SIG-M5 (cell line): ENCODE data around the gene RNF19B.
"Not testable (repeated sequence)": the region's sequence is repeated elsewhere in the genome, so short reads cannot be mapped to it uniquely, and the experiment has no call there.

Source experiments
- DNase-seq: peaks from one replicate; lab custom pipeline; 2025; lab: John Stamatoyannopoulos, UW

Gene RNF19B, protein sequence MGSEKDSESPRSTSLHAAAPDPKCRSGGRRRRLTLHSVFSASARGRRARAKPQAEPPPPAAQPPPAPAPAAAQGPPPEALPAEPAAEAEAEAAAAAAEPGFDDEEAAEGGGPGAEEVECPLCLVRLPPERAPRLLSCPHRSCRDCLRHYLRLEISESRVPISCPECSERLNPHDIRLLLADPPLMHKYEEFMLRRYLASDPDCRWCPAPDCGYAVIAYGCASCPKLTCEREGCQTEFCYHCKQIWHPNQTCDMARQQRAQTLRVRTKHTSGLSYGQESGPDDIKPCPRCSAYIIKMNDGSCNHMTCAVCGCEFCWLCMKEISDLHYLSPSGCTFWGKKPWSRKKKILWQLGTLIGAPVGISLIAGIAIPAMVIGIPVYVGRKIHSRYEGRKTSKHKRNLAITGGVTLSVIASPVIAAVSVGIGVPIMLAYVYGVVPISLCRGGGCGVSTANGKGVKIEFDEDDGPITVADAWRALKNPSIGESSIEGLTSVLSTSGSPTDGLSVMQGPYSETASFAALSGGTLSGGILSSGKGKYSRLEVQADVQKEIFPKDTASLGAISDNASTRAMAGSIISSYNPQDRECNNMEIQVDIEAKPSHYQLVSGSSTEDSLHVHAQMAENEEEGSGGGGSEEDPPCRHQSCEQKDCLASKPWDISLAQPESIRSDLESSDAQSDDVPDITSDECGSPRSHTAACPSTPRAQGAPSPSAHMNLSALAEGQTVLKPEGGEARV

DNA sequence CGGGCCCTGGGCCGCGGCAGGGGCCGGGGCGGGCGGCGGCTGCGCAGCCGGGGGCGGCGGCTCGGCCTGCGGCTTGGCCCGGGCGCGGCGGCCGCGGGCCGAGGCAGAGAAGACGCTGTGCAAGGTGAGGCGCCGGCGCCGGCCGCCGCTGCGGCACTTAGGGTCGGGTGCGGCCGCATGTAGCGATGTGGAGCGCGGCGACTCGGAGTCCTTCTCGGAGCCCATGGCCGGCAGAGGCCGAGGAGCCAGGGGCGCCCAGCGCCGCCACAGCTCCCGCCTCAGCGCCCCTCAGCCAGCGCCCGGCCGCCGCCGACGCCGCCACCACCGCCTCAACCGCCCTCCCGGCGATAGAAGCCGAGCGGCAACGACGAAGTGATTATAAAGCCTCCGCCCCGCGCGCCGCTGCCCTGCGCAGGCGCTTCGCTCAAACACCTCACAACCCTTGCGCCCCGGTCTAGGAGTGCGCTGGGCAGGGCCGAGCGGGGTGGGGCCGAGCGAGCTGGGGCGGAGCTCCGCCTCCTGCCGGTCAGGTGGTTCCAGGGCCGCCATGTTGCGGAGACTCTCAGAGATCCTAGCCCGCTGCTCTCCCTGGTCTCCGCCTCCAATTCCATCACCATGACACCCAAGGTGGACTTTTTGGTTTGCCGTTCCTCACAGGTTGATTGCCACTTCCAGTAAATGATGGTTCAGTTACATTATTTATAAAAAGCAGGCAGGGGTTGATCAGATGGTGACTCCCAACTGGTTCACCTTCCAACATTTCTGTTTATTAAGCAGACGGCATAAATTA lies at the start of gene RNF19B:
RNF19B (minus strand) TSS at position 349 of the 790 bp plus-strand sequence; CDS start at position 225, 124 bp downstream.
- peak; percentile 34 for DNase-seq

DNA sequence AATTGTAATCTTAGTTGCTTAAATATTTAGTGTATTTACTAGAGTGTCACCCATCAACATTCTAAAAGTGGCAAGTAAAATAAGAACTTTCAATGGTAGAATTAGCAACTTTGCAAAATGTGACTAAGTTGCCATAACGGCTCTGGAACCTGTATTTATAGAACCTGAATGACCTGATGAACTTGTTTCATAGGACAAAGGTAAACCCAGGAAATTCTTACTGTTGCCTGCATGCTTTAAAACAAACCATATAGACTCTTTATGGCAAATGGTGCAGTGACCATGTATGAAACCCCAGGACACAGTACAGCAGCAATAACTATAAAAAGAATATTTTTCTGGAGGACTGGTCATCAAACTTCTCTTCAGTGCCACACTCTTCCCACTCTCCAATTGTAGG lies 49.2 kb upstream of the RNF19B start:
- DNase-seq: no peak

DNA sequence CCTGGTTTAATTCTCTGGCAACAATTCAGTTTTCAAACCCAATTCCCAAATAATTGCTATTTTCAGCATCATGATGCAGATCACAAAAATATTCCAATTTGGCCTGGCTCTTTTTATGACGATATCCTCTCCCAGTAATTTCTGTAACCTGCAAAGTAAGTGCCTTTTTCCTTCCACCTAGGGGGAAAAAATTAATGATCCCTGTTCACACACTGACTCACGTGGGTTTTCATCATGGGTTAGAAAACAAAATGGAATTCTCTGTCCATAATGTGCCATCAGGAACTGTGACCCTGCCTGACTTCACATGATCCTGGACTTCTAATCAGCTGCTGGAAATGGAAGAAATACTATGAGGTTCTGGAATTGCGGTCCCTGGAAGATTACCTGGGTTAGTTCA lies 47.6 kb upstream of the RNF19B start:
- DNase-seq: no peak

DNA sequence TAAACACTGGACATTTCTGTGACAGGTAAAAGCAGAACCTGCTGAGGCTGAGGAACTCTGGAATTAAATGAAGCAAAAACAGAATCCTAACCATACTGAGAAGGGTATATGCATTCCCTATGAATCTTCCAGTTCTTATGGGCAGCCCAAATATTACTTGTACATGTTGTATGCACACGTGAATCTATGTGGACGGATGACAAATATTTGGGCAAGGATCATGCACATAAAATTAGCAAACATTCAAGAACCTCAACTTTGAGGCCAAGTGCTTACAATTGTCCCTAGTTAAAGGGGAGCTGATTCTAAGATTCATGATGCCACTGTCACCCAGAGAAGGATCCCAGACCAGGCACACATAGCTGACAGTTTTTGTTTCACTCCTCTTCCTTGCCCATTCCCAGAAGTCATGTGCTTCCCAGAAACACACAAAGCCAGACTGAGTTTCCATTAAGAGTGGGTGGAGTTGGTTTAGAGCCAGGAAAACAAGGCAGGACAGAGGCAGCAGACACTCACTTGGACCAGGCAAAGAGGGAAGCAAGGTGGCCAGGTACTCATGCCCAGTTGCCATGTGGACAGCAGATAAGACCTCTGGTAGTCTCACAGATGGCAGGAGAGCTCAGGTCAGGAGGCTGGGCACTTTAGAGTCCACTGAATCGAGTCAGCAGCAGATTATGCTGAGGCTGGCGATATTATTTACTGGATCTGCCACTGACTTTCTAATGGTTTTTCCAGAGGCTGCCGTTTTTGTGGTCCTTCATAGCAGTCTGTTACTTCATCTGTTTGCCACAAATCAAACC lies 46.5 kb upstream of the RNF19B start:
- no peak for DNase-seq

DNA sequence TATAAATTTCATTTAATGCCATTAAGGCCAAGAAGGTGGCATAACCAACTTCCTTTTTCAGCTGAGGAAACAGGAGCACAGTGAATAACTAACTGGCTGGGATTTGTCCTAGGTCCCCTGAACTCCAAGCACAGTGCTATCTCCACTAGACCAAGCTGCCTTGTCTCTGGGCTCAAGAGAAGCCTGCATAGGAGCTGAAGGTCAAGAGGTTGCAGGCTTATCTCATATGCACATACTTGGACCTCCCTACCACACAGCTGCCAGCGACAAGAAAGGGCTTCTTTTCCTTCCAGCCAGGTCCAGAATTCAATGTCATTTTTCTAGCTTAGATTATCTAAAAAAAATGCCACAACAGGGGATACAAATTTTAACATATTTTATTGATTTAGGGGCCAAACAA lies 45.0 kb upstream of the RNF19B start:
- DNase-seq: no peak

DNA sequence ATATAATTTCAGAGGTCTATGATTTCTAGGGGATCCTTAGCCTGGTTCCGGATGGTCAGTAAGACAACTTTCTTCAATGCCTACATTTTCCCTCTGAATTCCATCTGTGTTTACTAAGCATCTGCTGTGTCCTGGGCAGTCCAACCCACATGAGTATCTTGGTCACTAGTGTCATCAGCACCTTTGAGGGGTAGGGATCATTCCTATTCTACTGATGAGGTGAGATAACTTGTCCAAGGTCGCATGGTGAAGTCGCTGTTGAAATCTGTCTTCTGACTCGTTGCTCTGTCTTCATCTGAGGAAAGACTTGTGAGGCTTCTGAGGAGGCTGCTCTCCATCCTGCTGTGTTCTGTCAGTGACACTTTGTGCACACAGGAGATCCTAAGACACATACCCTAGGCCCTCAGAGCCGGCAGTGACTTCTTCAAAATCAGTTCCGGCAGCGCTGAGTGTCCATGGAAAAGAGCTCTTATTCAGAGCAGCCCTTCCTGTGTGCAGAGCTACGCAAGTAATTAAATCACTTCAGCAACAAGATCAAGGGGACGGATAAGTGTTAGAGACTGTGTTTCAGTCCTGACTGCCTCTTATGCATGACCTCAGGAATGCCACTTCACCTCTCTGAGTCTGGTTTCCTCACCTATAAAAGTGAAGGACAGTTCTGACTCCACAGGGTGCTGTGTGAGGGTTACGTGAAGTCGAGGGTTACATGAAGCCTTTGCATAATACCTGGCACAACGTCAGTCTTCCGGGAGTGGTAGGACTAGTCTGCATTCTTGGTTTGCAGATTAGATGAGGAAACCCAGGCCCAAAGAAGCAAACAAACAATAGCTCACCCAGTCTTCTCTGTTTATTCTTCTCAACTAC lies 43.7 kb upstream of the RNF19B start:
- no peak for DNase-seq

DNA sequence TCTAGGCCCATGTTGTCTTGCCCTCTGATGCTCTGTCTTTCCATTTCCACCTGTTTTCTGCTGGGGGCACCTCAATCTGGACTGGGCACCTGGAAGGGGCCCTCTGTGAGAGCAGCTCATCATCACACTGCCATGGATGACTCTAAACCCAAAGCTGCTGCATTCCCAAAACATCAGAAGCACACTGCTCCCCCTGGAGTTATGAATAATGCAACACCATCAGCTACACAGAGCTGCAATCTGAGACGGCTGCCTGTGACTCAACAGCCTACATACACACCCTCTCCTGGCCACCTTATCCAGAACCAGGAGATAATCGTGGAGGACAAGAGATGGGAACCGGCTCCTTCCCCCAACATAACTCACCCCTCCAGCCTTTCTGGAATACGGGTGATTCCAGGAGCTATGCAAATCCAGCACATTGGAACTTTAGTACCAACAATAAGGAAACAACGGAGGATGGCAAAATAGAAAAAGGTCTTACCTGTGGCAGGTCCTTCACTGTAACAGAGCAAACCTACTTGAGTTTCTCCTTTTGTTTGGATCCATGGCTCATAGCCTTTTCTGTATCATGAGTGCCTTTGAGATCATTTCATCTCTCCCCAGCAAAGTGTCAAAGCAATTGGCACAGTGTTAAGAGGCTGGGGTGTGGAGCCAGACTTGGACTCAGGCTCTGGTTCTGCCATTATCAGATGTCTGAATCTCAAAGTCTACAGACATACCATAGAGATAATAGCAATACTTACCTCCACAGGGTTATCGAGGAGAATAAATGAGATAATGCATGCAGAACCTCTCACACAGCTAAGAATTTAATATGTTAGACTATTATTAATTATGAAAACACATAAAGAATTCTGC lies 42.8 kb upstream of the RNF19B start:
- no peak for DNase-seq

DNA sequence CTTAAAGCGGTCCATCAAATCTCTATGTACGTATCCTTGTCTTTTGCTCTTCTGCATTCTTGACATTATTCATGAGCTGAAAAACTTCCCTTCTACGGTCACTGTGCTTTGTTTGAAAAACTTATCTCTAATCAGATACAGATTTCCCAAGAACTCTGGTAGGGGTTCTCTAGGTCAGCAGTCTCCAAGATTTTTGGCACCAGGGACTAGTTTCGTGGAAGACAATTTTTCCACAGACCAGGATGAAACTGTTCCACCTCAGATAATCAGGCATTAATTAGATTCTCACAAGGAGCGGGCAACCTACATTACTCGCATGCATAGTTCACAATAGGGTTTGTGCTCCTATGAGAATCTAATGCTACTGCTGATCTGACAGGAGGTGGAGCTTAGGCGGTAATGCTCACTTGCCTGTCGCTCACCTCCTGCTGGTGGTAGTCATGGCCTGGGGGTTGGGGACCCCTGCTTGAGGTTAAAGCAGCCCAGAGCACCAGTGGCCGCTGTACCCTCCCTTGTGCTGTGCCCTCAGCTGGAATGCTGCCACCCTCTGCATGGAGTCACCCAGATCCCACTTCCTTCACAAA lies 41.3 kb upstream of the RNF19B start:
- no peak for DNase-seq

DNA sequence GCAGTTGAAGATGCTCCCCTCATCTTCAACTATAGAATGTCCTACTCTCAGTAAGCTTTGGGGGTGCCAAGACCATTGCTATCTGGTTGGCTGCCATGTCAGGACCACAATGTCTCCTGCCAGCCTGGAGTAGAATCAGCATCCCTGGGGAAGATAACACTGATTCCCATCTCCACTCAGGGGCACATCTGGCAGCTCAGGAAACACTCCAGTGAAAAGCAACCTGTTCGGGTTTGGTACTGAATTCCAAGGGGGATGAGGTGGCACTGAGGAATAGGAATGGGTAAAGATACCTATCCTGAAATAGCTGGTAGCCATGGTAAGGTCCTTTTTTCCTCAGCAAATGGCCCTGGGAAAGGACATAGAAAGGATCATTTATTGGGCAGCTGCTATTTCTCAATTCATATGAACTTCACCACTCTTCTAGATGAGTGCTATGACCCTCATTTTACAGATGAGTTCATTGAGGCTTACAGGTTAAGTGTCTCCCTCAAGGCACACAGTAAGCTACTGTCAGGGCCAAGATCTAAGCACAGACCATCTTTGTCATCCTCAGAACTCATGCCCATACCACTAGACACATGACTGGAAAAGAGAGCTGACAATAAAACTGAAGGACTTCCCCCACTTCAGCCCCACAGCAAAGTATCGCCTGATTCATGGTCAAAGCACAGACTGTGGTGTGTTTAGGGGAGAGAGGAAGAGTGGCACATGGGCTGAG lies 40.7 kb upstream of the RNF19B start:
- no peak for DNase-seq

DNA sequence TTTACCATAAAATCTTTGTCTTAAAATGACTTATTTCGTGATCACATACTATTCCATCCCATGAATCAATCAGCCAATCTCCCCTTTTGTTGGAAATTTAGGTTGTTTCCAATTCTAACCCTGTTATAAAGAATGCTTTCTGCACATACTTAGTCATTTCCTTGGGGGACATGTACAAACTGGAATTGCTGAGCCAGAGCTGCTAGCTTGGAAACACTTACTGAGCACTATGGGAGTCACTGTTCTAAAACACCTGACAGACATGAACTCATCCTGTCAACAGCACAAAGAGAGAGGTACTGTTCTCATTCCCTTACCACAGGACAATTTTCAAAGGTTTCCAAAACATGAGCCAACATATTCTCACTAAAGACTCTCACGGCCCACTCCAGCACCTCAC lies 40.0 kb upstream of the RNF19B start:
- no peak for DNase-seq

DNA sequence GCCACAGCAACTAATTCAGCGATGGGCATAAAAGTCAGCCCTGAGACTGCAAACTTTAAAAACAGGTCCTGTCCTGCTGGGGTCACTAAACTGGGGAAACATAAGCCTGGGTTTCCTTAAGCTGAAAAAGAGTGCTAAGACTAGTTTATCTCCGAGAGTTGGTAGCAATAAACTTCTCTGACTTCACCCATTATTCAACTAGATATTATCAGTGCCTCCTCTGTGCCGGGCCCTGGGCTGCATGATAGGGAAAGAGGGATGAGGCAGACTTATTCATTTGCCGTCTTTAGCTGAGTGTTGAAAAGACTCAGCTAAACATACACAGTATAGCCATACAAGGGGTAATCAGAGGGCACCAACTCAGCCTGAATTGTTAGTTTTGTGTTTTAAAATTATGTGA lies 39.0 kb upstream of the RNF19B start:
- no peak for DNase-seq

DNA sequence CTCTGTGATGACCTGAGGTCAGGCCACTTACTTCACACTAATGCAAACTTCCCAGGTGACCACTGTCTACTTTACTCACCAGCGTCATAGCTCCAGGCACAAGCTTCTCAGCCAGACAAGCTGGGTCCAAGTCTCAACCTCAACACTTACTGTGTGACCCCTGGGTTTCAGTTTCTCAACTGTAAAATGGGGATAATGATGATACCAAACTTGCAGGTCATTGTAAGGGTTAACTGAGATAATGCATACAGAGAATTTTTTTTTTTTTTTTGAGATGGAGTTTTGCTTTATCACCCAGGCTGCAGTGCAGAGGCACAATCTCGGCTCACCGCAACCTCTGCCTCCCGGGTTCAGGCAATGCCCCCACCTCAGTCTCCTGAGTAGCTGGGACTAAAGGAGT lies 37.4 kb upstream of the RNF19B start:
- no peak for DNase-seq

DNA sequence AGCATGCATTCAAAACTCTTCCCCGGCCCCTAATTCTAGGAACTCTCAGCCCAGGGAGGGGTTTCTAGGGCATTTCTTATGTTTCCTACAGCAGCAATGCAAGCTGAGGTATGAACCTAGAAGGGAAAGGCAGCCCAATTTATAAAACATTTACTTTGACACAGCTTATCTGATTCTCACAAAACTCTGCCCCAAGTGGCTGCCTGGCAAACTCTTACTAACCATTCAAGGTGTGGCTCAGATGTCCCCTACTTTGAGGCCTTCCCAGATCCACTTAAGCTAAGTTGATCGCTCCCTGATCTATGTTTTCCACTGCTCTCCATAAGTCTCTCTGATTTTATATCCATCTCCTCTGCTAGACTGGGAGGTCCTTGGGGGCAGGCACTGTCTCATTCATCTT lies 36.7 kb upstream of the RNF19B start:
- DNase-seq: no peak

DNA sequence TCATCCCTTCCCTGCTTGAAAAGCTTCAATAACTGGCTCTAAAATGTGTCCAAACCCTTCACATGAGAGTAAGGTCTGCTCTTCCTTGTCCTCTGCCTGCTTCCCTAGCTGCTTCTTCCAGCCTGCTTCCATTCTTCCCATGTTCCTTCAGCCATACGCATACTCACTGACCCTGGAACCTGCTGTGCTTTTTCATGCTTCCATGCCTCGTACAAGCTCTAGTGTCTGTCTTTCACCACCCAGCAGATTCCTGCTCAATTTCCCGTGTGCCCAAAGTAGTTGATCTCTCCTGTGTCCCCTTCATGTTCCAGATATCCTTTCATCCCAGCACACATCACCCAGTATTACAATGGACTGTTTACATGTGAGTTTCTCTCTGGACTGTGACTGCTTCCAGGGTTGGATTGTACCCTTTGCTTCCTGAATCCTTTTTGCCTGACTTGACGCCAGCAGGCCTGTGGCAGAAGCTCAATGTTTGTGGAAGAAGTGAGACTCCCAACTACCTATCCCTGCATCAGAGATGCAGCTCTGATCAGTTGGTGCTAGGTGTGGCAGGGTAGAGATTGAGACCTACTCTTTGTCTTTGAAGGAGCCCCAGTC lies 35.9 kb upstream of the RNF19B start:
- DNase-seq: no peak

DNA sequence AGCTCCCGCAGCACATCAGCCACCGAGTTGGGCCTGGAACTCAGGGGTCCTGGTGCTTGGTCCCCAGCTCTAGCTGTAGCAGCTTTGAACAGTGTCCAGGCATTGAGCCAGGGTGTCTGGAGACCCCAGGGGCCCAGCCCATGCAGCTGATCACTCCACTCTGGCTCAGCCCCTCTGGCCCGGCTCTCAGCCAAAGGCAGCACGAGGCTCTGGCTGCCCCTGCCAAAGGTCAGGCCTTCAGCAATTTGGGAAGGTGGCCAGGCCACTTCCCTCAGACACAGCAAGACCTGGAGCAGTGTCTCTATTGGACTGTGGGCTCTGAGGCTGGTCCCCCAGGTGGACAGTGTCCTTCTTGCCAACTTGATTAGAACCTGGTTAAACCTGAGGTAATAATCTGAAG lies 34.4 kb upstream of the RNF19B start:
- DNase-seq: no peak

DNA sequence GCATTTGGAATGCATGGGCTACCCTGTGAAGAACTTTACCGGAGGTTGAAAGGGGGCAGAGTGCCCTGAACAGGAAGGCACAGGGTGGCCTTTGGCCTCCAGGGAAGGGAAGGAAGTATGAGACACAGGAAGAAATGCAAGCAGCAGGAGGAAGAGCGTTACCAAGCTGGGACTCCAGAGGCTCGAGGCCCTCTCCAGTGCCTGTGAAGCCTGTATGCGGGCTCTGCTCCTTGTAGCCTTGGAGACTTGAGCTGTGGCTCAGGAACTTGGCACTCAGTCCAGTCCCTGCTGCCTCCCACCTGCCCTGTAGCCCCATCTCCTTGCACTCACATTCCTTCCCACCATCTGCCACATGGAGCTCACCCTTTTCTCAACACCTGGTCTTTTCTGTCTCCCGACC lies 33.5 kb upstream of the RNF19B start:
- DNase-seq: no peak

DNA sequence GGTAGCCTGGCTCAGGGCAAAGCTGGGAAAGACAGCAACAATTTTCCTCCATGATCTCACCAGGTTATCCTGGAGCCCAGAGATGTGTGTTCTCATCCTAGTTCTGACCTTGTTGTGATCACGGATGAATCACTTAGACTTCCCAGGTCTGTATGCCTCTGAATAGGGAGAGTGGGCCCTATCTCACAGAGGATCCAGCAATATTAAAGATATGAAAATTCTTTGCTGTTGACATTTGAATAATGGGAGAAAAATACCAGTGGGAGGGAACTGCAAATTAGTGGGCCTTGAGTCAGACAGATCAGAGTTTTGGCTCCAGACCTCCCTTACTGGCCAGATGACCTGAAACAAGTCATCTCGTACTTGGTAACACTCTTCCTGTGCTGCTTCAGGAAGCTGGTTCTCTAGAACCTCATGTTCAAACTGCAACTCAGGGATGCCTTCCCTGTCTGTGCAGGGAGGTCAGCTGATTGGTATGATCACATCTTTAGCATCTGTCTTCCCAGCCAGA lies 32.8 kb upstream of the RNF19B start:
- no peak for DNase-seq

DNA sequence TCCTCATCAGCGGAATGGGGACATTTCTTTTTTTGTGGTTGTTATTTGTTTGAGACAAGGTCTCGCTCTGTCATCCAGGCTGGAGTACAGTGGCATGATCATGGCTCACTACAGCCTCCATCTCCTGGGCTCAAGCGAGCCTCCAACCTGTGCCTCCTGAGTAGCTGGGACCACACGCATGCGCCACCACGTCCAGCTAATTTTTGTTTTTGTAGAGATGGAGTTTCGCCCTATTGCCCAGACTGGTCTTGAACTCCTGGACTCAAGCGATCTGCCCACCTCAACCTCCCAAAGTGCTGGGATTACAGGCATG lies 28.7 kb upstream of the RNF19B start:
- not testable (repeated sequence) for DNase-seq
